MM.1S (cell line): ENCODE results near the gene GALNT5.

Source experiments
- DNase-seq: peaks from one replicate; pipeline ENCODE4 v3.0.0-alpha.2; 2015
- H2AFZ ChIP-seq: fragments of 300-600 bp; sonication (generic); 2 replicates; pipeline ENCODE4 v1.6.0; 2016; ENCODE audit warnings: antibody characterized with exemption, low read length
- H3F3A ChIP-seq: fragments of 300-600 bp; sonication (generic); 2 replicates; pipeline ENCODE4 v1.6.1; 2016; ENCODE audit warnings: mild to moderate bottlenecking, antibody characterized with exemption, low read length, moderate library complexity, mixed read lengths; ENCODE audit not compliant: insufficient read depth
- H3K27ac ChIP-seq: fragments of 300-600 bp; sonication (generic); 2 replicates; pipeline ENCODE4 v1.5.1; 2016; ENCODE audit warnings: mild to moderate bottlenecking, low read length
- H3K27me3 ChIP-seq: fragments of 300-600 bp; sonication (generic); replicated peaks from 2 replicates; pipeline ENCODE4 v1.6.0; 2016; ENCODE audit warnings: low read length; ENCODE audit not compliant: insufficient read depth
- H3K36me3 ChIP-seq: fragments of 300-600 bp; sonication (generic); replicated peaks from 2 replicates; pipeline ENCODE4 v1.6.1; 2016; ENCODE audit warnings: mild to moderate bottlenecking, low read length, mixed read lengths; ENCODE audit not compliant: insufficient read depth
- H3K4me1 ChIP-seq: fragments of 300-600 bp; sonication (generic); 2 replicates; pipeline ENCODE4 v1.6.1; 2016; ENCODE audit warnings: low read length, mixed read lengths
- H3K4me2 ChIP-seq: fragments of 300-600 bp; sonication (generic); 2 replicates; pipeline ENCODE4 v1.6.0; 2016; ENCODE audit warnings: low read depth, low read length
- H3K4me3 ChIP-seq: fragments of 300-600 bp; sonication (generic); 2 replicates; pipeline ENCODE4 v1.5.1; 2016; ENCODE audit warnings: low read length, mixed read lengths
- H3K79me2 ChIP-seq: fragments of 300-600 bp; sonication (generic); 2 replicates; pipeline ENCODE4 v1.6.1; 2016; ENCODE audit warnings: mixed run types, low read length, mixed read lengths
- H3K9ac ChIP-seq: fragments of 300-600 bp; sonication (generic); 2 replicates; pipeline ENCODE4 v1.6.1; 2016; ENCODE audit warnings: low read length, mixed read lengths
- H3K9me2 ChIP-seq: fragments of 300-600 bp; sonication (generic); replicated peaks from 2 replicates; pipeline ENCODE4 v1.6.1; 2016; ENCODE audit warnings: mild to moderate bottlenecking, low read length, mixed read lengths; ENCODE audit not compliant: insufficient read depth
- H3K9me3 ChIP-seq: fragments of 300-600 bp; sonication (generic); replicated peaks from 2 replicates; pipeline ENCODE4 v1.6.1; 2016; ENCODE audit warnings: mild to moderate bottlenecking, low read length, mixed read lengths; ENCODE audit not compliant: insufficient read depth
- H4K20me1 ChIP-seq: fragments of 300-600 bp; sonication (generic); 2 replicates; pipeline ENCODE4 v1.6.1; 2016; ENCODE audit warnings: mild to moderate bottlenecking, low read length, moderate library complexity, mixed read lengths; ENCODE audit not compliant: insufficient read depth
- EZH2 ChIP-seq: fragments of 300-600 bp; sonication (generic); optimal IDR thresholded peaks from 2 replicates; pipeline ENCODE3; 2017; ENCODE audit warnings: low read depth, mild to moderate bottlenecking, antibody characterized with exemption, low read length, mixed read lengths
- EZH2phosphoT487 ChIP-seq: fragments of 300-600 bp; sonication (generic); IDR thresholded peaks from 2 replicates; pipeline ENCODE4 v1.6.1; 2018; ENCODE audit warnings: antibody characterized with exemption, low read length
- TF ChIP-seq, protein P1 (sequence below): fragments of 300-600 bp; sonication (generic); IDR thresholded peaks from 2 replicates; pipeline ENCODE4 v1.5.1; 2016; ENCODE audit warnings: antibody characterized with exemption, low read length, mixed read lengths

GALNT5 gene

DNA sequence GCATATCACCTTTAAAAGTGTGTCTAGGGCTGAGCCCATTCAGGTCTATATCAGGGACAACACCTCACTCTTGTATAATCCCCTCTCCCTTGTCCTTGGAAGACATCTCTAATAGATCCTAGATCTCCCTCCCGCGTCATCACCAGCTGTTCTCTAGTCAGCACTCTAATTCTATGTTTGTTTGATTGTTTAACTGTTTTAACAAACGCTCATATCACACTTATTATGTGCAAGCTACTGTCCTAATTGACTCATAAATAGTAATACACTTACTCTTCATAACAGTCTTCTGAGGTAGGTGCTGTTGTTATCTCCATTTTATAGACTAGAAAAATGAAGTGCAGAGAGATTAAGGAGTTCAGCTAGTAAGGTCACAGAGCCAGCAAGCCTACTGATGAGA, 69.7 kb downstream of the GALNT5 start:
- Histone ChIP-seq H3K4me1 (0 out of 2 replicates have a peak, but pooled peaks cover 7% of the 10 kb centered on the region), H3K9ac (no peak overlapping the region), H4K20me1 (no peaks in the 10 kb centered on the region), H3K4me2 (no peak overlapping the region), H2AFZ (no peak overlapping the region), H3K9me3 (no peaks in the 10 kb centered on the region), H3K79me2 (no peaks in the 10 kb centered on the region), H3K9me2 (no peaks in the 10 kb centered on the region), H3F3A (no peaks in the 10 kb centered on the region), H3K27me3 (no peaks in the 10 kb centered on the region), H3K4me3 (no peak overlapping the region), H3K27ac (no peak overlapping the region), H3K36me3 (no peaks in the 10 kb centered on the region)
- no peak for TF ChIP-seq EZH2
- TF ChIP-seq EZH2phosphoT487: no peak
- TF ChIP-seq, protein P1, sequence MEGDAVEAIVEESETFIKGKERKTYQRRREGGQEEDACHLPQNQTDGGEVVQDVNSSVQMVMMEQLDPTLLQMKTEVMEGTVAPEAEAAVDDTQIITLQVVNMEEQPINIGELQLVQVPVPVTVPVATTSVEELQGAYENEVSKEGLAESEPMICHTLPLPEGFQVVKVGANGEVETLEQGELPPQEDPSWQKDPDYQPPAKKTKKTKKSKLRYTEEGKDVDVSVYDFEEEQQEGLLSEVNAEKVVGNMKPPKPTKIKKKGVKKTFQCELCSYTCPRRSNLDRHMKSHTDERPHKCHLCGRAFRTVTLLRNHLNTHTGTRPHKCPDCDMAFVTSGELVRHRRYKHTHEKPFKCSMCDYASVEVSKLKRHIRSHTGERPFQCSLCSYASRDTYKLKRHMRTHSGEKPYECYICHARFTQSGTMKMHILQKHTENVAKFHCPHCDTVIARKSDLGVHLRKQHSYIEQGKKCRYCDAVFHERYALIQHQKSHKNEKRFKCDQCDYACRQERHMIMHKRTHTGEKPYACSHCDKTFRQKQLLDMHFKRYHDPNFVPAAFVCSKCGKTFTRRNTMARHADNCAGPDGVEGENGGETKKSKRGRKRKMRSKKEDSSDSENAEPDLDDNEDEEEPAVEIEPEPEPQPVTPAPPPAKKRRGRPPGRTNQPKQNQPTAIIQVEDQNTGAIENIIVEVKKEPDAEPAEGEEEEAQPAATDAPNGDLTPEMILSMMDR: no peak
- DNase-seq: no peak

DNA sequence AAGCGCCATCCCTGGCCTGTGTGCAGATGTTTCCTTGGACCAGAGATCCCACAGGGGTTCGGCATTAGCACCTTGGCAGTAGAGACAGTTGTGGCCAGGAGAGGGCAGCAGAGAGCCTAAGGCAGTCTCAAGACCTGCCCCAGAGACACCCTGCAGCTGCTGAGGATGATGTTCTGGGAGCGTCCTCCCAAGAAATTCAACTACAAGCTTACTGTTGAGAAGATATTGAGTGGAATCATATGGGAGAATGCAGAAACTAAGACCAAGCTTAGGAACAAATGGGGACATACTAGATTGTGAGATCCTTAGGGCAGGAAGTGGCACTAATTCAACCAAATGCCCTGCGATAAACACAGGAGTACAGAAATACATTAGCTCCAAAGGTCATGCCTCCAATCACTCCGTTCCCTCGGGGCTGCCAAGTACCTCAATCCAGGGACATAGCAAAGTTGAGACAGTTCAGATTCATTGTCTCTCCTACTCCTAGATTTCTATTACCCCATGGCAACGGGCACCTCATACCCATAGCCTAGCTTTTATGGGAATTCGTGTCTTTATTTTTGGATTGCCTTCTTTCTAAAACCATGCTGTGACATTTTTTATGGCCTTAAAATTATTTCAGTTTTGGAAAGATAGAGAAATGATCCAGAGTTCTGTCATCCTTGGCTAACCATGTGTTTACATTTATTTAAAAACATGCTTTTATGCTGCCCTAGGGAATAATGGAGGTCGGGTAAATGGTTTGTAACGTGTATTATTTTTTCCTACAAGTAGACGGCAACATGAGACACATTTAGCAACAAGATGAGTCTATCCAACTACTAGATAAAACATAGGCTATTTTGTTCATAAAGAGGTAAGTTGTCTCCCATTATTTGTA, 70.4 kb downstream of the GALNT5 start:
- no peak overlapping the region for H3K27ac ChIP-seq
- H3K36me3 ChIP-seq: no peaks in the 10 kb centered on the region
- H3K4me1 ChIP-seq: 0 out of 2 replicates have a peak, but pooled peaks cover 7% of the 10 kb centered on the region
- no peak overlapping the region for H2AFZ ChIP-seq
- H3K4me3 ChIP-seq: no peak overlapping the region
- H3K4me2 ChIP-seq: no peak overlapping the region
- H3K9me3 ChIP-seq: no peaks in the 10 kb centered on the region
- H3F3A ChIP-seq: no peaks in the 10 kb centered on the region
- H3K27me3 ChIP-seq: no peaks in the 10 kb centered on the region
- H4K20me1 ChIP-seq: no peaks in the 10 kb centered on the region
- H3K9me2 ChIP-seq: no peaks in the 10 kb centered on the region
- peak; percentile 81 for DNase-seq
- no peaks in the 10 kb centered on the region for H3K79me2 ChIP-seq
- H3K9ac ChIP-seq: no peak overlapping the region
- TF ChIP-seq EZH2 (no peak), EZH2phosphoT487 (no peak)
- TF ChIP-seq, protein P1: peak; percentile 96

DNA sequence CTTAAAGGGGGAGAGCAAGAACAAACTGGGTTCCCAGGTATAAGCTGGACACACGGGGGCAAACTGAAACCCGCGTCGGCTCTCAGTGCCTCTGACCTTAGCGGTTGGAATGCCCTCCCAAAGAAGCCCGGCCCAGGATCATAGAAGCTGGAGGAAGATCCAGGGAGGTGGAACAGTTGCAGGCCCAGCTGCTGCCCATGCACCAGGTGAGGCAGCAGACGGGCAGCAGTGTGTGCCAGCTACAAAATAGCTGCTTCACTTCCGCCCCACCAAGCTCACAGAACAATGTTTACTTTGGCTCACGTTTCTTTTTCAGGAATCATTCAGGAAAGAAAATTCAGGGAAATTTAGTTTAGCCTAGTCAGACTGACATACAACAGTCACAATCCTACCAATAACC, 72.0 kb downstream of the GALNT5 start:
- Histone ChIP-seq H3K4me3 (no peak overlapping the region), H3K4me2 (no peak overlapping the region), H3F3A (no peaks in the 10 kb centered on the region), H3K36me3 (no peaks in the 10 kb centered on the region), H4K20me1 (no peaks in the 10 kb centered on the region), H3K4me1 (0 out of 2 replicates have a peak, but pooled peaks cover 7% of the 10 kb centered on the region), H3K9me3 (no peaks in the 10 kb centered on the region), H3K27me3 (no peaks in the 10 kb centered on the region), H3K79me2 (no peaks in the 10 kb centered on the region), H2AFZ (no peak overlapping the region), H3K27ac (no peak overlapping the region), H3K9ac (no peak overlapping the region), H3K9me2 (no peaks in the 10 kb centered on the region)
- TF ChIP-seq, protein P1: no peak
- TF ChIP-seq EZH2 (no peak), EZH2phosphoT487 (no peak)
- DNase-seq: no peak
